Loucy (cell line): Measurements from ENCODE around the gene APBB1.

Source experiments
- H2AFZ ChIP-seq: fragments of 200-600 bp; sonication (generic); 2 replicates; pipeline ENCODE4 v1.6.0; 2016; ENCODE audit warnings: antibody characterized with exemption, mild to moderate bottlenecking, low read length, moderate library complexity
- H3F3A ChIP-seq: fragments of 200-600 bp; 2 replicates; pipeline ENCODE4 v1.6.0; 2016; ENCODE audit warnings: antibody characterized with exemption, low read depth, mild to moderate bottlenecking
- H3K27me3 ChIP-seq: fragments of 200-600 bp; sonication (generic); 2 replicates; pipeline ENCODE4 v1.6.1; 2014; ENCODE audit warnings: low read length, mild to moderate bottlenecking; ENCODE audit not compliant: insufficient read depth, poor library complexity, severe bottlenecking
- H3K36me3 ChIP-seq: fragments of 200-600 bp; sonication (generic); 2 replicates; pipeline ENCODE4 v1.6.1; 2016; ENCODE audit warnings: low read length; ENCODE audit not compliant: insufficient read depth
- H3K4me1 ChIP-seq: fragments of 200-600 bp; sonication (generic); 2 replicates; pipeline ENCODE4 v1.5.1; 2014; ENCODE audit warnings: low read length, mild to moderate bottlenecking; ENCODE audit not compliant: insufficient read depth, poor library complexity, severe bottlenecking
- H3K4me2 ChIP-seq: fragments of 200-600 bp; sonication (generic); 2 replicates; pipeline ENCODE4 v1.6.0; 2014; ENCODE audit warnings: antibody characterized with exemption, low read length, low read depth, mild to moderate bottlenecking; ENCODE audit not compliant: poor library complexity, severe bottlenecking
- H3K4me3 ChIP-seq: fragments of 200-600 bp; sonication (generic); 2 replicates; pipeline ENCODE4 v1.5.1; 2014; ENCODE audit warnings: low read length, mild to moderate bottlenecking, mixed read lengths; ENCODE audit not compliant: poor library complexity, severe bottlenecking
- H3K79me2 ChIP-seq: fragments of 200-600 bp; sonication (generic); 2 replicates; pipeline ENCODE4 v1.6.1; 2014; ENCODE audit warnings: low read length; ENCODE audit not compliant: insufficient read depth
- H3K9ac ChIP-seq: fragments of 200-600 bp; sonication (generic); 2 replicates; pipeline ENCODE4 v1.6.0; 2014; ENCODE audit warnings: mild to moderate bottlenecking, low read depth, low read length, moderate library complexity; ENCODE audit not compliant: poor library complexity, severe bottlenecking
- H3K9me2 ChIP-seq: fragments of 200-600 bp; sonication (generic); replicated peaks from 2 replicates; pipeline ENCODE4 v1.6.1; 2016; ENCODE audit warnings: low read depth, low read length, mixed read lengths
- H3K9me3 ChIP-seq: fragments of 200-600 bp; sonication (generic); 2 replicates; pipeline ENCODE4 v1.6.1; 2014; ENCODE audit warnings: mild to moderate bottlenecking, antibody characterized with exemption, low read length, low read depth; ENCODE audit not compliant: insufficient read depth
- H4K20me1 ChIP-seq: fragments of 200-600 bp; sonication (generic); 2 replicates; pipeline ENCODE4 v1.6.0; 2014; ENCODE audit warnings: antibody characterized with exemption, low read length, mild to moderate bottlenecking; ENCODE audit not compliant: insufficient read depth, poor library complexity, severe bottlenecking
- CTCF ChIP-seq: fragments of 200-600 bp; sonication (generic); conservative IDR thresholded peaks from 2 replicates; pipeline ENCODE4 v1.5.1; 2014; ENCODE audit warnings: mild to moderate bottlenecking, antibody characterized with exemption, low read length
- EZH2phosphoT487 ChIP-seq: fragments of 200-600 bp; IDR thresholded peaks from 2 replicates; pipeline ENCODE4 v1.6.1; 2018; ENCODE audit warnings: antibody characterized with exemption, mild to moderate bottlenecking, moderate library complexity, borderline replicate concordance

Gene APBB1

GRCh38 chr11:6350486-6350885 is 68.4 kb downstream of the APBB1 start:
- Histone ChIP-seq H3K4me1 (no peaks in the 10 kb centered on the region), H3K9me3 (no peaks in the 10 kb centered on the region), H3K27me3 (no peaks in the 10 kb centered on the region), H3K9ac (no peak overlapping the region), H2AFZ (no peak overlapping the region), H3K79me2 (no peaks in the 10 kb centered on the region), H3K36me3 (no peaks in the 10 kb centered on the region), H4K20me1 (no peaks in the 10 kb centered on the region), H3K4me3 (no peak overlapping the region), H3K4me2 (no peak overlapping the region), H3K9me2 (no peaks in the 10 kb centered on the region), H3F3A (no peaks in the 10 kb centered on the region)
- TF ChIP-seq EZH2phosphoT487, result no peak
- TF ChIP-seq CTCF, result no peak

- TF ChIP-seq EZH2phosphoT487 (no peak), CTCF (no peak)
- H3K9me2 ChIP-seq, result no peaks in the 10 kb centered on the region
- no peaks in the 10 kb centered on the region for H3K27me3 ChIP-seq
These were observed 68.9 kb downstream of the APBB1 start for GRCh38 chr11:6350043-6350442.

GRCh38 chr11:6345366-6345765 is 73.5 kb downstream of the APBB1 start:
- Histone ChIP-seq H3K36me3 (no peaks in the 10 kb centered on the region), H3F3A (no peaks in the 10 kb centered on the region), H3K79me2 (no peaks in the 10 kb centered on the region), H3K9ac (no peak overlapping the region), H3K9me2 (no peaks in the 10 kb centered on the region), H3K9me3 (no peaks in the 10 kb centered on the region), H4K20me1 (no peaks in the 10 kb centered on the region), H3K4me2 (no peak overlapping the region), H3K27me3 (no peaks in the 10 kb centered on the region), H2AFZ (no peak overlapping the region), H3K4me3 (no peak overlapping the region), H3K4me1 (no peaks in the 10 kb centered on the region)
- TF ChIP-seq EZH2phosphoT487, result no peak
- TF ChIP-seq CTCF, result no peak

More at GRCh38 chr11:6350043-6350442, 68.9 kb downstream of the APBB1 start:
- Histone ChIP-seq H3K4me3 (no peak overlapping the region), H3F3A (no peaks in the 10 kb centered on the region), H3K4me2 (no peak overlapping the region), H2AFZ (no peak overlapping the region), H4K20me1 (no peaks in the 10 kb centered on the region), H3K9ac (no peak overlapping the region), H3K9me3 (no peaks in the 10 kb centered on the region), H3K36me3 (no peaks in the 10 kb centered on the region), H3K4me1 (no peaks in the 10 kb centered on the region), H3K79me2 (no peaks in the 10 kb centered on the region)
